Activated naive CD4-positive, alpha-beta T cell treated with anti-CD3 and anti-CD28 coated beads, Interleukin-2, amount 50 U/mL, for 72 hours (primary cell): ENCODE results near the gene ATF7IP2. TPM values are rescaled to one million over a fixed set of nuclear protein-coding genes. Genes with fewer than 3 reads are reported as not detected.

Source experiments
- total RNA-seq, 2 donors: library from RNA; stranded (reverse); gene quantifications; one replicate each; pipeline ENCODE4 v1.2.3, GENCODE V29; 2022

The ATF7IP2 gene
- total RNA-seq, 2 donors from 2014 or later = 28.9 to 30.5 TPM

Other genes starting within 250 kb of the ATF7IP2 start
- gene GRIN2A, start 203.6 kb upstream of the ATF7IP2 start, total RNA-seq = not detected
- not detected for gene EMP2, start 194.5 kb downstream of the ATF7IP2 start, total RNA-seq